ENCODE data around the gene ECE1.
A peak's percentile ranks its signal among the peaks of the same experiment; 100 is the strongest.
"Not testable (repeated sequence)": the region's sequence is repeated elsewhere in the genome, so short reads cannot be mapped to it uniquely, and the experiment has no call there.

ECE1 gene

GRCh38 chr1:21291964-21292363 is 1.7 kb upstream of the ECE1 start:
- no peak for DNase-seq (ENCODE audit: low spot score)

DNA sequence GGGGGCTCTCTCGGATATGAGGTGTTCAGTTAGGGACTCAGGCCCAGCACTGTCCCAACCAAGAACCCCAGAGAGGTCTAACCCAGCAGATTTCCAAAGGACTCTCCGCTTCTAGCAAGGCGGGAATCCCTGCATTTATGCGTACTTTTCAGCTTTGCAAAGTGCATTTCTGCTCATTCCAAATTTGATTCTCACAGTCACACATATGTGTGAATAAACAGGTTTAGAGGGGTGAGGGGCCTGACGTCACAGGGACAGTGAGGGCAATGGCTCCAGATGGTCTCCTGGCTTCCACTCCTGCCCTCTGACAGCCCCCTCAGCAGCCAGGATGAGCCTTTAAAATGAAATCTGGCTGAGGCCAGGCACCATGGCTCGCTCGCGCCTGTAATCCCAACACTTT is 921 bp upstream of the ECE1 start:
- DNase-seq (ENCODE audit: low spot score): no peak

GRCh38 chr1:21290546-21290944 is 282 bp upstream of the ECE1 start:
- DNase-seq (ENCODE audit: low spot score): no peak

DNA sequence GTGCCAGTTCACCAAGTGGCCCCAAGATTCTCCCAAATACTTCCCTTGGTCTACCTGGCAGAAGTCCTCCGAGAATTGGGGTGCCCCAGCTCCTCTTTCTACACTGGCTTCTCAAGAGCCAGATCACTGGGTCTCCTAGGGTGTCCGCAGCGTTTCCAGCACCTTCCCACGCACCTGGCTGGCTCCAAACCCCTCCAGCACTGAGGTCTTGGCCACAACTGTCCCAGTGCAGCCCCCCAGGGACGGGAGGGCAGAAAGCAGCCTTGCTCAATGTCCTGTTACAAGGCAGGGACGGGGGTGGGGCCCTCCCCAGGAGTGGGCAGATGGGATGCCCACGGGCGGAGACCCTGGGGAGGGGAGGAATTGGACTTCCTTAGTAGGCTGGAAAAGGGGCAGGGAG is 1.1 kb downstream of the ECE1 start:
- no peak for DNase-seq (ENCODE audit: low spot score)

DNA sequence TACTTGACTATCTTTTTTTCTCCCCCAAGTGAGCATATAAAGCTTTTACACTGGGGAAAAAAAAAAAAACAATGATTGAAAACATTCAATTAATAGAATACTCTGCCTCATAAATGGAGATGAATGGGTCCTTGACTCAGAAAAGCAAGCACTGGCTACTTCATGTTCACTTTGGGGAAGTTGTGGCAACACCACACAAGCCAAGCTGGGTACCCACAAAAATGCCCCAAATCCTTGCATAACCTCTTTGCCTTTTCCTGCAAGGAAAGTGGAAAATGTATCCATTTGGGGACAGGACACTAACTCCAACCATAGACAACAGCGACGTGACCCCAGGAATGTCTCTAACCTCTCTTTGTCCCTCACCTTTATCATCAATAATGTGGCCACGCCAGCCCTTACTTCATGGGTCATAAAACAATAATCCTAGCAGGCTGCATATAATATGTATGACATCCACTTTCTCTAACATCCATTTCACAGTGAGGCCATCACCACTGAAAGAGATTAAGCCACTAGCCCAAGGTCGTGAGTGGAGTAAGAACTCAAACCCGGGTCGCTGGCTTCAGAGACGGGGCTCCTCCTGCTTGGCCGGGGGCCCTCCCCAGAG is 2.3 kb downstream of the ECE1 start:
- DNase-seq (ENCODE audit: low spot score): no peak

DNA sequence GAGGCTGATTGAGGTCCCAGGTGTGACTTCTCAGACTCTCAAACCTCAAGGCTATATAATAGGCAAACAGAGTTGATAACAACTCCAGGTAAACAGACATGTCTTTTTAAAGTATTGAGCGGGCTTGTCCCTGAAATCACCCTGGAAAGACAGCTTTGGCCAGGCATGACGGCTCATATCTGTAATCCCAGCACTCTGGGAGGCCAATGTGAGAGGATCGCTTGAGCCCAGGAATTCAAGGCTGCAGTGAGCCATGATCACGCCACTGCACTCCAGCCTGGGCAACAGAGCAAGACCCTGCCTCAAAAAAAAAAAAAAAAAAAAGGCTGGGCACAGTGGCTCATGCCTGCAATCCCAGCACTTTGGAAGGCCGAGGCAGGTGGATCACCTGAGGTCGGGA is 4.9 kb downstream of the ECE1 start:
- DNase-seq (ENCODE audit: low spot score): not testable (repeated sequence)

DNA sequence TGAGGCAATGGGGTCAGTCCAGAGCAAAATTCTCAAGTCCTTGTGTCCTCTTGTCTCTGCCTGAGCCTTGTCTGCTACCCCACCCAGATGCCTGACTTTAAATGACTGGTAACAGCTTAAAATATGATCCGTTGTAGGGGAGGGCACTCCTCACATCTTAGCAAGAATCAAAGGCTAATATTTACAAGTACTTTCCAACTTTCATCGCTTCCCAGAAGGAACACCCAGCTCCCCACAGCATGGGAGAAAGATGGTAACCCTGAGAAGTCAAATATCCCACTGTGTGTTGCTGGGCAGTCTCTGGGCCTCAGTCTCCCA is 5.2 kb downstream of the ECE1 start:
- DNase-seq (ENCODE audit: low spot score): no peak

GRCh38 chr1:21284206-21285054 is 5.8 kb downstream of the ECE1 start:
- DNase-seq (ENCODE audit: low spot score): no peak

DNA sequence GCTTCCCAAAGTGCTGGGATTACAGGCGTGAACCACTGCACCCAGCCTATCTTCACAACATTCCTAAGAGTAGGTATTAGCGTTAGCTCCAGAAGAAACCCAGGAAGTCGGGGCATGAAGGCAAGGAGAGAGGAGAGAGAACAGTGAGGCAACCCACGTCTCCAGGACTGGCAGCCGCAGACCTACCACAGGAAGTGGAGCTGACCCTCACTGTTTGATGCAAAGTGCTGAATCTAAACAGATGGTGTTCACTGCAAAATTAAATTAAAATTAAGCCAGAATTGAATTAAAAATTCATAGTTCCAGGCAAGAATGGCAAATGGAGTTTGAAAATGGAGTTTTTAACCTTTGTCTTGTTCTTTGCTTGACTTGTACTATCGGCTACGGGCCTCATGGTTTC is 6.7 kb downstream of the ECE1 start:
- no peak for DNase-seq (ENCODE audit: low spot score)

DNA sequence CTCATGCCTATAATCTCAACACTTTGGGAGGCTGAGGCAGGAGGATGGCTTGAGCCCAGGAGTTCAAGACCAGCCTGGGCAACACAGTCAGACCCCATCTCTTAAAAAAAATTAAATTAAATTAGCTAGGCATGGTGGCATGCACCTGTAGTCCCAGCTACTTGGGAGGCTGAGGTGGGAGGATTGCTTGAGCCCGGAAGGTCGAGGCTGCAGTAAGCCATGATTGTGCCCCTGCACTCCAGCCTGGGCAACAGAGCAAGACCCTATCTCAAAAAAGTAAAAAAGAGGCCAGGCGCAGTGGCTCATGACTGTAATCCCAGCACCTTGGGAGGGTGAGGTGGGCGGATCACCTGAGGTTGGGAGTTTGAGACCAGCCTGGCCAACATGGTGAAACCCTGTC is 8.2 kb downstream of the ECE1 start:
- DNase-seq (ENCODE audit: low spot score): not testable (repeated sequence)

DNA sequence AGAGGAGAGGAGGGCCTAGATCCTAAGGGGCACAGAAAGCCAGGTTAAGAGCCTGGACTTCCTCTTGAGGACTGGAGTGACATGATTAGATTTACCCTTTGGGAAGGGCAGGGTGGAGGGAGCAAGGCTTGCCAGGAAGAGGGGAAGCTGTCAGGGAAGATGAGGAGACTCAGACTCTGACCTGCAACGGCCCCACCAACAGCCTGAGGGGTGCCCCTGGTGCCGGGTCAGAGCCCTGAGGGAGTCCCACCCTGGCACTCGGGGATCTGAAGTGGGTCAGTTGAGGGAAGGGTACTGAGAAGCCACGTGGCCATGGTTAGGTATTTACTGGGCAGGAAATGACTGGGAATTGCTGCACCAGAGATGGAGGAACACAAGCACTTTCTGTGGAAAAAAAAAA is 9.8 kb downstream of the ECE1 start:
- no peak for DNase-seq (ENCODE audit: low spot score)

GRCh38 chr1:21280011-21280471 is 10.2 kb downstream of the ECE1 start:
- DNase-seq (ENCODE audit: low spot score): peak; percentile 39

DNA sequence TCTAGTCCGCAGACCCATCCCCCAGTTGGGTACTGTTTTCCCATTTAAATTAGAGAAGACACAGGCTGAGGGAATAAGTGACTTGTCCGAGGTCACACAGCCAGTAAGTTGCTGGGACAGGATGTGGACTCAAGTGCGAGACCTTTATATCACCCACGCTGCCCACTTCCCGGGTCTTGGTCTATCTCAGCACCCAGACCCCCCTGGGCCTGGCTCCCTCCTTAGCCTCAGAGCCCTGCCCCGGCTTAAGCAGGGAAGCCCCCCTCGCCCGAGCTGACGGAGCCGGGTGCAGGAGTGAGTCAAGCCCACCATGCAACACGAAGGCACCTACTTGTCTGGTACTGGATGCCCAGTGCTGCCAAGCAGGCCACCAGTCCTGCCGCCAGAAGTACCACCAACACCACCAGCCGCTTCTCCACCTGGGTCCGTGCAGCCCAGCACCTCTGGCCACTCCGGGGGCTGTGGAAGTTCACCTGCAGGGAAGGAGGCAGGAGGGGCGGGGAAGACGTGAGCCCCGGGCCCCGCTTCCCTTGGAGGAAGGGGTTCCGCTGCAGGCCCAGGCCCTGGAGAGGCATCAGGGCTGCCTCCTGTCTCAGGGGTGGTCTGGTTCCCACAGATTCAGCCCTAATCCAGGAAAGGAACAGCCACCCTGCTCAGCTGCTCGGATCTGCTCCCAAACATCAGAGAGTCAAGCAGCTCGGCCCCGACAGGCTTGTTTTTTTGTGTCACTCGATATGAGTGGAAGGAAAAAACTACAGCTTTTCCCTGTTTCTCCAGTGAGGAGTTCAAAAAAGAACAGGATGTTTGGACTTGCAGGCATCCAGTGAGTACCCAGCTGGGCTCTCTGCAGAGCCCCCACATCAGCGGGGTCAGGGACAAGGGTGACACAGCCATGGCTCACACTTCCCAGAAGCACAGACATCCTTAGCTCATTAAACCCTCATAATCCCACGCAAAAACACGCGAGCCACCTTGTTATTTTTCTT is 11.1 kb downstream of the ECE1 start:
- DNase-seq (ENCODE audit: low spot score): peak; percentile 48

- no peak for DNase-seq (ENCODE audit: low spot score)
These were observed 11.9 kb downstream of the ECE1 start for GRCh38 chr1:21278208-21278859.

GRCh38 chr1:21277180-21277579 is 13.1 kb downstream of the ECE1 start:
- no peak for DNase-seq (ENCODE audit: low spot score)

- DNase-seq (ENCODE audit: low spot score): no peak
These were observed 17.7 kb downstream of the ECE1 start for GRCh38 chr1:21272540-21272939.

DNA sequence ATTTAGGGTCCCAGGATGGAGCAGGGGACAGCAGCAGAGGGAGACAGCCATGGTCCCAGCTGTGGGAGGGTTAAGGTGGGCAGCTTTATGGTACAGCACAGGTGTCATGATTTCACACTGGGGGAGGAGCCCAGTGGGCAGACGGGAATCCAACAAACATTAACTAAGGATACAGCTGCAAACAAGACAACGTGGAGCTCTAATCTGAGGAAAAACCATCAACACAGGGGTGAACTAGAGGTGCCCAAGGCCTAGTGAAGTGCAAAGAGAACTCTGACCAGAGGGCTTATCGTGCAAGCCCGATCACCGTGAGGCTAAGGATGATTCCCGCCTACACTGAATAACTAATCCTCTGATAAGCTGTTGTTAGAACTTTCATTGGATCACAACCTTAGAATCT is 18.7 kb downstream of the ECE1 start:
- no peak for DNase-seq (ENCODE audit: low spot score)

GRCh38 chr1:21270086-21270689 is 20.1 kb downstream of the ECE1 start:
- DNase-seq (ENCODE audit: low spot score): peak; percentile 78

DNA sequence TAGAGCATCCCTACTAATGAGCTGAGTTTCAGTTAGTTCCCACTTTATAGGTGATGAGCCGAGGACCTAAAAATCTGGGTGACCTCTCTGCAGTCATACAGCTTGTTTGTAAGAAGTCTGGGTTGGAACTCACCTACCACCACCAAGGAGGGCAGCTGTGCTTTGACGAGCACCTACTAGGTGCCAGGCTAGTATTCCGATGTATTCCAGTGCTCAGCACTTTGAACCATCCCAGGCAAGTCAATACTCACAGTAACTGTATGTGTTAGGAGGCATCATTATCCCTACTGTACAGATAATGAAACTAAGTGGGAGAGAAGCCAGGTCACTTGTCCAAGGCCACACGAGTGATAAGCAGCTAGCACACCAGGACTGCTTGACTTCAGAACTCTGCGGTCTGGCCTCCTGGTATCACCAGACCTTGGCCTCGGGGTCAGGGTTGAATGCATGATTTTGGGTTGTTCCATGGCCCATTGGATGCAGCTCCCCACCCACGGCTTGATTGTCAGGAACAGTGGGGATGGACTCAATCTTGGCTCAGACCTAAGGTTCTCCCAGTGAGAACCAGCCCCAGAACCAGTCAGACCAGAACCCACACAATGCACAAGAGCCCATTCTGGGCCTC is 20.7 kb downstream of the ECE1 start:
- no peak for DNase-seq (ENCODE audit: low spot score)

DNA sequence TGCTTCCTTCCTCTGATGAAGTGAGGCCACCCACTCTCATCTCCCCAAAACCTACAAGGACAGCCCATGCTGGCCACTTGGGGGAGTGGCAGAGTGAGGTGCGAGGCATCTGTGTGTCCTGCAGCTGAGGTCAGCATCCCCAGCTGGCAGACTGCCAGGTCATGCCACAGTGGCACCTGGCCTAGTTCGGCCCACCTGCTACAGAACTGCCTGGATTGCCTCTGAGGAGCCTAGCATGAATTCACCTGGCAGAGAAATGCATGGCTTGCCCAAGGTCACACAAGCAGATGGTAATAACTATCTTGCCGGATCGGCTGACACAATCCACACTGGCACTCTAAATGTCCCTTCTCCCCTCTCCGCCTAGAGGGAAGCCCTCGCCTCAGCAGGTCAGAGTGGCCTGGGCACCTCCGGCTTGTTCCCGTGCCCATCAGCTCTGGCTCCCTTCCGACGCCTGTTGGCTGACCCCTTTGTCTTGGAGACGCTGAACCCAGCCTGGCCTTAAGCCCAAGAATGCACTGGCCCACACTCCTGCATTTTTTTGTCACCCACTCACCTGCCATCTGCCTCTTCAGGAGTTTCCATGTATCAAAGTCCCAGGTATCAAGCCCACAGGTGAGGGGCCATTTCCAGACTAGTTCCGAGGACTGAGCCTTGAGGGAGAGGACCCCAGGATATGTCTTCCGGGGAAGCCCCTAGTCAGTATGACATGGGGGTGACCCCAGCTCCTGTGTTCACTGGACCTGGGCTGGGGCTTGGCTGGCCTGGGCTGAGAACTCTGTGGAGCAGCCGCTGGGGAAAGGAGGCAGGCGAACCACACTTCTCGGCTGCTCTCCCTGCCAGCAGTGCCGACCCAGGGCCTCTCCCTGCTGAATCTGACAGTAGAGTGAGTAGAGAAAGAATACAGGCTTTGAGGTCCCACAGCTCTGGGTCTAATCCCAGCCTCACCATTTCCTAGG is 21.7 kb downstream of the ECE1 start:
- no peak for DNase-seq (ENCODE audit: low spot score)

Measured in AG08396 (cell line).